GM12873 (cell line): ENCODE results near the gene BCAS1.

ENCODE experiments used
- CTCF ChIP-seq: IDR thresholded peaks from 2 replicates; pipeline ENCODE4 v1.5.1; 2012; ENCODE audit warnings: low read depth, mild to moderate bottlenecking, moderate library complexity, low read length, control low read depth; ENCODE audit not compliant: insufficient read depth; ENCODE audit errors: missing control alignments

Gene BCAS1

GRCh38 chr20:53985150-53985518, 85.3 kb downstream of the BCAS1 start:
- no peak for TF ChIP-seq CTCF

- no peak for TF ChIP-seq CTCF
Measured at GRCh38 chr20:53984356-53985149, 85.8 kb downstream of the BCAS1 start.

- TF ChIP-seq CTCF = no peak
Measured at GRCh38 chr20:53983401-53983800, 87.0 kb downstream of the BCAS1 start.

GRCh38 chr20:53982624-53983023, 87.8 kb downstream of the BCAS1 start:
- TF ChIP-seq CTCF = no peak

GRCh38 chr20:53981752-53982437, 88.5 kb downstream of the BCAS1 start:
- TF ChIP-seq CTCF = no peak

GRCh38 chr20:53981130-53981529, 89.3 kb downstream of the BCAS1 start:
- no peak for TF ChIP-seq CTCF

- TF ChIP-seq CTCF = no peak
Measured at GRCh38 chr20:53980031-53980465, 90.3 kb downstream of the BCAS1 start.
